IPS-NIHi7 (cell line): ENCODE results near the gene AGAP3.

Experiments used
- DNase-seq: peaks from one replicate; pipeline ENCODE4 v3.0.0; 2012; ENCODE audit warnings: mixed read lengths; ENCODE audit errors: extremely low spot score

AGAP3 gene

GRCh38 chr7:151179946-151180345 lies 93.7 kb downstream of the AGAP3 start:
- DNase-seq: no peak

- DNase-seq: no peak
Measured at GRCh38 chr7:151181011-151181431, 94.7 kb downstream of the AGAP3 start.

DNA sequence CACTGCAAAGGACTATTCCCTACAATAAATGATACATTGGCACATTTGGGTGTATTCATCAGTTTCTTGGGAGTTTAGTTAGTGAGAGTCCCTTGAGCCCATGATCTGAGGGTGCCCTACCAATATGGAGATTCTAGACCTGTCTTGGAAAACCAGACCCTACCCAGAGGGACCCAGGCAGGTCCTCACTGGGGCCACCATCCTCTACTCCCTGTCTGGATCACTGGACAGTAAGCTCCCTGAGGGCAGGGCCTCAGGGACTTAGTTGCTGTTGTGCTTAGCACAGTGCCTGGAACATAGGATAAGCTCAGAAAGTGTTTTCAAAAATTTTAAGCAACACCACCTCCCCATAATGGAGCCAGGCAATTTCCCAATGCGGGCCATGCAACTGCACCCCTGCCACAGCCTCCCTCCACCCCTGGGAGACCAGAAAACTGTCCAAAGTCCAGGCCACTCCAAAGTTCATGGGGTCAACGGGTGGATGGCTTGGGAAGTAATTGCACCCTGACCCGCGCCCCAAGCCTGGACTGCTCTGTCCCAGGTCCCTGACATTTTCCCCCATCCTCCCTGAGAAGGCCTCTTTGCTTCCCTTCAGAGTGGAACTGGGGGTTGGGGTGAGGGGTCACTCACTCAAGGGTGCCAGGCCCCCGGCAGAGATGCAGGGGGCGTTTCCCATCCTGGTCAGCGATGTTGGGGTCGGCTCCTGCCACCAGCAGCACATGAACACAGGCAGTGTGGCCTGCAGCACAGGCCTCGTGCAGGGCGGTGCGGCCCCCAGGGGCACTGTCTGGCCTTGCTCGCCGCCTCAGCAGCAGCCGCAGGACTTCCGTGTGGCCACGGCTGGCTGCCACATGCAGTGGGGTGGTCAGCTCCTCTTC lies 99.7 kb downstream of the AGAP3 start:
- no peak for DNase-seq

GRCh38 chr7:151186640-151187408 lies 100.5 kb downstream of the AGAP3 start, which contains the start of gene ASB10:
TSS of gene ASB10 (minus strand) at chr7:151187250. CDS start at chr7:151187130, 120 bp downstream.
- no peak for DNase-seq

DNA sequence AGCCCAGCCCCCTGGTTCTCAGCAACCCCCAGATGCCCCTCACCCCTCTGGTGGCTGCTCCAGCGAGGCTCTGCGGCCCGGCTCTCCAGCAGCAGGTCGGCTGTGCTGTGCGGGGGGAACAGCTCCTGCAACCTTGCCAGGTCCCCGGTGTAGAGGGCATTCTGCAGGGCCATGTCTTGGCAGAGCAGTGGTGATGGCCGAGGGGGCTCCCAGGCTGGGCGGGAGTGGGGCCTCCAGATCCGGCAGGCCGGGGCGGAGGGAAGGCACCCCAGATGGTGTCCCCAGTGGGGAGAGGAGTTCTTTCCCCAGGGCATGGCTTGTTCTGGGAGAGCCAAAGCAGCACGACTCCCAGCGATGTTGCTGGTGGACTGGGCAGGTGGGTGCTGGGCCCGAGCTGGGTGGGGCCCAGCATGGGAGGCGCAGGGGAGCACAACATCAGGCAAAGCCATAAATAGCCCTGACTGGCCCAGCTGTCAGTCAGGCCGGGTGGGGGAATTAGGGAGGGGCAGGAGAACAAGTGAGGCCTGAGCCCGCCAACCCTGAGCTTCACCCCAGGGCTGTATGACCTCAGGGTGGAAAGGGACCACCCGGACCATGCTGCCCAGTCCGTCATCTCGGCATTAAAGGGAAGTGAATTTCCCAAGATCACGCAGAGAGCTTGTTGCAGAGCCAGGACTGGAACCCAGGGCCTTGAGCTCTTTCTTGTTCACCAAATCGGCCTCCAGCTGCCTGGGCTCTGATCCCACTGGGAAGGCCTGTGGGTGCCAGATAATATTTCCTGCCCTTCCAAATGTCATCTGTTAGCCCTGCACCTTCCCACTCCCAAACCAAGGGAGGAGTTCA lies 101.4 kb downstream of the AGAP3 start:
- no peak for DNase-seq

- no peak for DNase-seq
Measured at GRCh38 chr7:151188252-151188542, 101.9 kb downstream of the AGAP3 start.

- no peak for DNase-seq
Measured at GRCh38 chr7:151189038-151189437, 102.8 kb downstream of the AGAP3 start.

DNA sequence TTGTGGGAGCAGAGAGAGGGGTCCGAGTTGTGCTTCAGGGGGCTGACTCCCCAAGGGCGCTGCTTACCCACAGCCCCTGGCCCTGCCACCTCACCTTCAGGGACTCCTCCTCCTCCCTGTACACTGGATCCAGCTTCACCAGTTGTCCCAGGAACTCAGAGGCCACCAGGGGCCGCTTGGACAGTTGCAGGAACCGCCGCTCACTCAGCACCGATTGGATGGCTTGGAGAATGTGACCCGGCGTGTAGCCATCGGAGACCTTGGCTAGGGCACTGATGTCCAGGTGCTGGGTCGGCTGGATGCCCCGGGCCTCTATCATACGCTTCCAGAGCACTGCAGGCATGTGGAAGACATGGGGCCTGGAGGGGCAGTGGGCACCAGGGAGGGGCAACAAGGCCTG lies 105.3 kb downstream of the AGAP3 start:
- no peak for DNase-seq

DNA sequence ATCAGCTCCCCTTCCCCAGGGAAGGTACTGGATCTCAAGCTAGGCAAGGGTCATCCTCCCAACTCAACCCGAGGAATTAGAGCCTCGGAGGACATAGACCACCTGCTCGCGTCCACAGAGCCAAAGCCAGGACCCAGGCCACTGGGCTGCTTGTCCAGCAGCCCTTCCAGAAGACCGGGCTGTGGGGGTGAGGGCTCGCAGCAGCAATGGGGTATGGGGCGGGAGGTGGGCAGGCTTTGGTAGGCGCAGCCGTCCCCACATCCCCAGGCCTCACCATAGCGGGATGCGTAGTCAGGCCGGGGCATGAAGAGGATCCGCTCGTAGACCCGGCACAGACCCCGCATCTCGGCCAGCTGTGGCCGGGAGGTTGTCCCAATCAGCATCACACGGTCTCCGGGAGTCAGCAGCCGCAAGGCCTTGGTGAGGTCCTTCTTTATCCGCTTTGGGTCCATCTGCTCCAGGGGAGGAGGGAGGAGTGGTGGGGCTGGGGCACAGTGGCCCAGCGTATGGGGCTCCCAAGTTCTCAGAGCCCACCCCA lies 105.8 kb downstream of the AGAP3 start:
- no peak for DNase-seq

DNA sequence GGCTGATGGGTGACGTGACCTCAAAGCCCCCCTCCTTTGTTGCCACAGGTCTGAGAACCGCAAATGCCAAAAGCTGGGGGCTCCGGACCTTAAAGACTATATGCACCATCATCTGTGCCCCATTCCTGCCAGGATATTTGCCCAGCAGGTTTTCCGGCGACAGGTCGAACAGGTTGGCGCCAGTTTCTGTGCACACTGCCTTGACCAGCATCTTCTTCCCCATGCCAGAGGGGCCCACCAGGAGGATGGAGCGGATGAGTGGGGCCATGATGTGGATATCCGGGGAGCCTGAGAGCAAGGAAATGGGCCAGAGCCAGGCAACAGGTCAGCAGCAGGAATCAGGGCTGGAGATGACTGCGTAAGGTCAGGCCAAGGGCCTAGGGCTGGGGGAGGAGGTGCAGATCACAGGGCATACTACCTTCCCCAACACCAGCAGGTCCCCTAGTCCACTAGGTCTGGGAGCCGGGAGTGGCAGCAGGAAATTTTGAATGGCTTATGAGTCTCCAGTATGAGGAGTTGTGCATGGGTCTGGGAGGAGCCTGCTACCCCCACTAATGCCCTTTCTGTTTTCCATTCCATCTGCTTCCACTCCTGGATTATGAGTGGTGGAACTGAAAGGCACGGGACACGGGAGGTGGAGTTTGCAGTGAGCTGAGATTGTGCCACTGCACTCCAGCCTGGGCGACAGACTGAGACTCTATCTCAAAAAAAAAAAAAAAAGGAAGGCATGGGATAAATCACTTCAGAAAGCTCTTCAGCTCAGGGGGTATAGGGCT lies 107.1 kb downstream of the AGAP3 start:
- no peak for DNase-seq
